Neural cell (in vitro differentiated cells): ENCODE data around the gene PTPRK. TPM values are rescaled to one million over a fixed set of nuclear protein-coding genes. Genes with fewer than 3 reads are reported as not detected.

ENCODE experiments used
- H2AFZ ChIP-seq: fragments of 200-600, 300-800 bp; sonication (generic), shearing (Covaris generic); 2 replicates; pipeline ENCODE4 v1.6.0; 2014; ENCODE audit warnings: low read depth, mild to moderate bottlenecking, antibody characterized with exemption, low read length, moderate library complexity
- H3F3A ChIP-seq: fragments of 200-600 bp; shearing (Covaris generic); 2 replicates; pipeline ENCODE4 v1.6.1; 2016; ENCODE audit warnings: mild to moderate bottlenecking, moderate library complexity, mixed read lengths, antibody characterized with exemption, low read length; ENCODE audit not compliant: insufficient read depth, poor library complexity, severe bottlenecking
- H3K27ac ChIP-seq: fragments of 200-600, 300-800 bp; sonication (generic), shearing (Covaris generic); 2 replicates; pipeline ENCODE4 v1.5.1; 2014; ENCODE audit warnings: mild to moderate bottlenecking, low read length, moderate library complexity
- H3K27me3 ChIP-seq: fragments of 300-800, 200-600 bp; sonication (generic), shearing (Covaris generic); 2 replicates; pipeline ENCODE4 v1.6.0; 2014; ENCODE audit warnings: mild to moderate bottlenecking, low read depth, low read length, moderate library complexity; ENCODE audit not compliant: insufficient read depth
- H3K36me3 ChIP-seq: fragments of 300-800, 200-600 bp; sonication (generic), shearing (Covaris generic); 2 replicates; pipeline ENCODE4 v1.5.1; 2014; ENCODE audit warnings: mild to moderate bottlenecking, antibody characterized with exemption, low read length, moderate library complexity; ENCODE audit not compliant: insufficient read depth
- H3K4me2 ChIP-seq: fragments of 300-800, 200-600 bp; sonication (generic), shearing (Covaris generic); 2 replicates; pipeline ENCODE4 v1.6.0; 2014; ENCODE audit warnings: mild to moderate bottlenecking, low read length
- H3K4me3 ChIP-seq: fragments of 300-800, 200-600 bp; sonication (generic), shearing (Covaris generic); 2 replicates; pipeline ENCODE4 v1.5.1; 2014; ENCODE audit warnings: mild to moderate bottlenecking, low read length, moderate library complexity
- H3K79me2 ChIP-seq: fragments of 200-600 bp; shearing (Covaris generic); replicated peaks from 2 replicates; pipeline ENCODE4 v1.6.0; 2014; ENCODE audit warnings: mild to moderate bottlenecking, low read length, moderate library complexity; ENCODE audit not compliant: insufficient read depth
- H3K9ac ChIP-seq: fragments of 300-800, 200-600 bp; sonication (generic), shearing (Covaris generic); 2 replicates; pipeline ENCODE4 v1.6.1; 2016; ENCODE audit warnings: mild to moderate bottlenecking, low read length, mixed read lengths
- H3K9me2 ChIP-seq: fragments of 200-600 bp; shearing (Covaris generic); 2 replicates; pipeline ENCODE4 v1.6.1; 2016; ENCODE audit warnings: mild to moderate bottlenecking, low read length, mixed read lengths; ENCODE audit not compliant: insufficient read depth
- H3K9me3 ChIP-seq: fragments of 200-600, 300-800 bp; sonication (generic), shearing (Covaris generic); 2 replicates; pipeline ENCODE4 v1.6.1; 2016; ENCODE audit warnings: mild to moderate bottlenecking, mixed run types, low read length, moderate library complexity, mixed read lengths
- H4K20me1 ChIP-seq: fragments of 200-600 bp; shearing (Covaris generic); 2 replicates; pipeline ENCODE4 v1.6.1; 2016; ENCODE audit warnings: mild to moderate bottlenecking, mixed run types; ENCODE audit not compliant: insufficient read depth
- CTCF ChIP-seq: fragments of 450-650 bp; IDR thresholded peaks from 2 replicates; pipeline ENCODE4 v1.5.1; 2014; ENCODE audit warnings: antibody characterized with exemption, mild to moderate bottlenecking, moderate library complexity; ENCODE audit not compliant: poor library complexity, severe bottlenecking
- EP300 ChIP-seq: fragments of 450-650 bp; conservative IDR thresholded peaks from 2 replicates; pipeline ENCODE4 v1.6.1; 2014; ENCODE audit warnings: antibody characterized with exemption, mild to moderate bottlenecking, moderate library complexity; ENCODE audit not compliant: poor library complexity, severe bottlenecking
- EZH2 ChIP-seq: fragments of 200-600, 300-800 bp; shearing (Covaris generic), sonication (generic); IDR thresholded peaks from 2 replicates; pipeline ENCODE4 v1.6.1; 2014; ENCODE audit warnings: antibody characterized with exemption, low read length, borderline replicate concordance, mild to moderate bottlenecking; ENCODE audit not compliant: insufficient read depth, poor library complexity, severe bottlenecking
- MXI1 ChIP-seq: fragments of 450-650 bp; conservative IDR thresholded peaks from 2 replicates; pipeline ENCODE4 v1.6.1; 2014; ENCODE audit warnings: antibody characterized with exemption, mild to moderate bottlenecking; ENCODE audit not compliant: poor library complexity, severe bottlenecking
- POLR2AphosphoS5 ChIP-seq: IDR thresholded peaks from 2 replicates; pipeline ENCODE4 v1.6.1; 2012
- RAD21 ChIP-seq: fragments of 450-650 bp; conservative IDR thresholded peaks from 2 replicates; pipeline ENCODE4 v1.6.1; 2014; ENCODE audit warnings: antibody characterized with exemption, mild to moderate bottlenecking, moderate library complexity
- REST ChIP-seq: IDR thresholded peaks from 2 replicates; pipeline ENCODE4 v1.6.1; 2012; ENCODE audit warnings: borderline replicate concordance
- SMC3 ChIP-seq: fragments of 450-650 bp; conservative IDR thresholded peaks from 2 replicates; pipeline ENCODE4 v1.6.1; 2014; ENCODE audit warnings: antibody characterized with exemption, mild to moderate bottlenecking, moderate library complexity; ENCODE audit not compliant: poor library complexity
- TAF1 ChIP-seq: IDR thresholded peaks from 2 replicates; pipeline ENCODE4 v1.6.1; 2012; ENCODE audit warnings: low read depth
- polyA plus RNA-seq: library from polyadenylated mRNA; depleted of rRNA; stranded (reverse); fragments of >200 nt; gene quantifications from 2 replicates; pipeline ENCODE4 v1.2.3, GENCODE V29; 2014

Gene PTPRK
- polyA plus RNA-seq, 1 donor from 2014 or later: 10.4 TPM

DNA sequence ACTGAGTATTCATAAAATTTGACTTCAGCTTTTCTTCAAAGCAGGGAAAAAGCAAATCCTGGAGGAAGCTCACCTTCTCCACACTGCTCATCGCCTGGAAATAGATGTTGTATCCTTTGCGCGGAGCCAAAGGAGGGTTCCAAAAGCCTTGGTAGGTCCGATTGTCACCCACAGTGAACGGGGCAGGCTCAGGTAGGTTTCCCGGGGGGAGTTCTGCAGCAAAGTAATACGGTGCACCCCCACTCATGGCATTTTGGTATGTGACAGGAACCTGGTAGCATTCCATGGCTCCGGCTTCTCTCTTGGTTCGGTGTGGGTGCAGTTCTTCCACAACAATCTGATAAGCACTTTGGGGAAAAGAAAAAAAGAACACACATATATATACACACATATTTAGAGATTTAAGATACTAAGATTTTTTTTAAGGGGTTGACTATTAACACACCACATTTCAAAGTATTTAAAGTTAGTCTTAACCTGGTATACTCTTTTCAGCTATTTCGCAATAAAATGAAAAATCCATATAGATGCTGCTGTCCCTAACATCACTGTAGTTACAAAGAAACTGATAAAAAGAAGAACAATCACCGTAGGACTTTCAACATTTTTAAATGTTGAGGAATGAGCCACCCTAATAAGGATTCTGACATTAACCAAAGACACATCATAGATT, 452.8 kb downstream of the PTPRK start:
- no peaks in the 10 kb centered on the region for H3K9me3 ChIP-seq
- no peaks in the 10 kb centered on the region for H4K20me1 ChIP-seq
- no peak overlapping the region for H3K4me3 ChIP-seq
- no peak overlapping the region for H3K27ac ChIP-seq
- no peaks in the 10 kb centered on the region for H3K36me3 ChIP-seq
- H3K9ac ChIP-seq: no peak overlapping the region
- H3K27me3 ChIP-seq: no peaks in the 10 kb centered on the region
- H2AFZ ChIP-seq: no peak overlapping the region
- no peaks in the 10 kb centered on the region for H3K79me2 ChIP-seq
- H3K9me2 ChIP-seq: no peaks in the 10 kb centered on the region
- no peak for TF ChIP-seq RAD21
- TF ChIP-seq CTCF: no peak
- no peak for TF ChIP-seq EP300
- no peak for TF ChIP-seq POLR2AphosphoS5
- TF ChIP-seq MXI1: no peak
- no peak for TF ChIP-seq EZH2
- no peak overlapping the region for H3K4me2 ChIP-seq
- no peaks in the 10 kb centered on the region for H3F3A ChIP-seq

- Histone ChIP-seq H3K27ac (no peak overlapping the region), H3K9me2 (no peaks in the 10 kb centered on the region), H4K20me1 (no peaks in the 10 kb centered on the region), H2AFZ (no peak overlapping the region), H3K4me2 (no peak overlapping the region), H3K9me3 (no peaks in the 10 kb centered on the region), H3F3A (no peaks in the 10 kb centered on the region), H3K79me2 (no peaks in the 10 kb centered on the region), H3K27me3 (no peaks in the 10 kb centered on the region), H3K4me3 (no peak overlapping the region), H3K36me3 (no peaks in the 10 kb centered on the region), H3K9ac (no peak overlapping the region)
- TF ChIP-seq RAD21: no peak
- TF ChIP-seq TAF1: no peak
- no peak for TF ChIP-seq EZH2
- no peak for TF ChIP-seq EP300
- no peak for TF ChIP-seq SMC3
- TF ChIP-seq CTCF: no peak
- TF ChIP-seq REST: no peak
- no peak for TF ChIP-seq MXI1
Measured at GRCh38 chr6:128065072-128065471, 455.3 kb downstream of the PTPRK start.
